ENCODE data around the gene METTL17. TPM values are rescaled to one million over a fixed set of nuclear protein-coding genes. Genes with fewer than 3 reads are reported as not detected.

The METTL17 gene
- total and polyA plus RNA-seq, 2 experiments from 2014 or later: 65.9 to 80.9 TPM

DNA sequence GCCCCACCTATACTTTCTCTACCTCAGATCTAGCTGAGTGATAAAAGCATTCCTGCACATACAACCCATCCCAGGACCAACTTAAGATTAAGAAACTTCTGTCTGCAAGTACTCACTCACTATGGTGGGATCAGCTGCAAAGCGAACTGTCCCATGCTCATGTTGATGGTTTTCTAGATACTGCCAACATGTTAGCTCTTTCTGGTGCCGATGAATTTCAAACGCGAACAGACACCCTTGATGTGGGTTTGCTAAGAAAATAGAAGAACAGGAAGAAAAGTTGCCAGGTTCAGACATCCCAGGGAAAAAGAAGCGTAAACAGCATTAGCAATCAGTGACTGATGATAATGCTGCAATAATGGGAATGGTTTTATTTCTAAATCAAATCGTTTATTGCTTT lies 7.8 kb downstream of the METTL17 start:
- Histone ChIP-seq H3K27ac (peak overlapping the region; percentile 78), H3K9me3 (ENCODE audit: low read depth) (no peaks in the 10 kb centered on the region), H3K4me2 (peak overlapping the region; percentile 48), H3K79me2 (peaks cover 6% of the 10 kb centered on the region), H2AFZ (no peak overlapping the region), H3K27me3 (no peaks in the 10 kb centered on the region), H3K4me1 (ENCODE audit: insufficient read depth) (peaks cover 22% of the 10 kb centered on the region), H3K36me3 (replicated peaks; ENCODE audit: insufficient read depth, low read depth) (peaks cover 14% of the 10 kb centered on the region), H3K9me2 (replicated peaks; ENCODE audit: insufficient read depth) (no peaks in the 10 kb centered on the region), H4K20me1 (ENCODE audit: insufficient read depth, poor library complexity, severe bottlenecking) (no peaks in the 10 kb centered on the region), H3K4me3 (no peak overlapping the region)
- WGBS (ENCODE audit: low lambda C conversion rate, missing lambda C conversion rate): 51% methylated on average over 6 of the region's 6 CpGs
- no peak for DNase-seq (ENCODE audit: low spot score)
- TF ChIP-seq, protein P1, sequence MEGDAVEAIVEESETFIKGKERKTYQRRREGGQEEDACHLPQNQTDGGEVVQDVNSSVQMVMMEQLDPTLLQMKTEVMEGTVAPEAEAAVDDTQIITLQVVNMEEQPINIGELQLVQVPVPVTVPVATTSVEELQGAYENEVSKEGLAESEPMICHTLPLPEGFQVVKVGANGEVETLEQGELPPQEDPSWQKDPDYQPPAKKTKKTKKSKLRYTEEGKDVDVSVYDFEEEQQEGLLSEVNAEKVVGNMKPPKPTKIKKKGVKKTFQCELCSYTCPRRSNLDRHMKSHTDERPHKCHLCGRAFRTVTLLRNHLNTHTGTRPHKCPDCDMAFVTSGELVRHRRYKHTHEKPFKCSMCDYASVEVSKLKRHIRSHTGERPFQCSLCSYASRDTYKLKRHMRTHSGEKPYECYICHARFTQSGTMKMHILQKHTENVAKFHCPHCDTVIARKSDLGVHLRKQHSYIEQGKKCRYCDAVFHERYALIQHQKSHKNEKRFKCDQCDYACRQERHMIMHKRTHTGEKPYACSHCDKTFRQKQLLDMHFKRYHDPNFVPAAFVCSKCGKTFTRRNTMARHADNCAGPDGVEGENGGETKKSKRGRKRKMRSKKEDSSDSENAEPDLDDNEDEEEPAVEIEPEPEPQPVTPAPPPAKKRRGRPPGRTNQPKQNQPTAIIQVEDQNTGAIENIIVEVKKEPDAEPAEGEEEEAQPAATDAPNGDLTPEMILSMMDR (IDR thresholded peaks at IDR 0.05; ENCODE audit: poor library complexity): no peak
- no peak for TF ChIP-seq EZH2phosphoT487 (IDR thresholded peaks at IDR 0.05; ENCODE audit: low read depth, severe bottlenecking, unreplicated experiment)
- no peak for TF ChIP-seq EZH2 (IDR thresholded peaks at IDR 0.05; ENCODE audit: borderline replicate concordance)

DNA sequence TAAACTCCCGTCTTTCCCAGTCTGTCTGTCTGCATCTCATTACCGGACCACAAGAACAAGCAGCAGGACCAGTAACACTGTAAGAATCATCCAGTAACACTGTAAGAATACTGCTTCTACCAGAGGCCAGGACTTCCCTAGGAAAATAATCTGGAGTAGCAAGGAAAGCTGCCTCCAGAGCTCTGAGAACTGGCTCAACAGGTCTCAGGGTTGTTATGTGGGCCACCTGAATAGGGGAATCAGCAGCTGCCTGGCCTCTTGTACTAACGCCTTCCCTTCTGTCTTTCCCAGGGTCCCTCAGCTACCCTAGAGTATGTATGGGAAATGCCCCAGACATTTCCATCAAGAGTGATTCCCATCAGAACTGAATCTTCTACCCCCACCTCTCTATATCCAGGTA lies 8.4 kb downstream of the METTL17 start:
- H3K27ac ChIP-seq: peak overlapping the region; percentile 78
- WGBS (ENCODE audit: low lambda C conversion rate, missing lambda C conversion rate): 33% methylated on average over 3 of the region's 3 CpGs
- H3K9me3 ChIP-seq (ENCODE audit: low read depth): no peaks in the 10 kb centered on the region
- H3K9me2 ChIP-seq (replicated peaks; ENCODE audit: insufficient read depth): no peaks in the 10 kb centered on the region
- H3K4me2 ChIP-seq: peak overlapping the region; percentile 48
- H3K27me3 ChIP-seq: no peaks in the 10 kb centered on the region
- DNase-seq (ENCODE audit: low spot score): no peak
- peaks cover 14% of the 10 kb centered on the region for H3K36me3 ChIP-seq (replicated peaks; ENCODE audit: insufficient read depth, low read depth)
- H3K79me2 ChIP-seq: peaks cover under 1% of the 10 kb centered on the region
- H4K20me1 ChIP-seq (ENCODE audit: insufficient read depth, poor library complexity, severe bottlenecking): no peaks in the 10 kb centered on the region
- H2AFZ ChIP-seq: no peak overlapping the region
- peaks cover 27% of the 10 kb centered on the region for H3K4me1 ChIP-seq (ENCODE audit: insufficient read depth)
- no peak overlapping the region for H3K4me3 ChIP-seq
- TF ChIP-seq, protein P1 (IDR thresholded peaks at IDR 0.05; ENCODE audit: poor library complexity): no peak
- no peak for TF ChIP-seq EZH2 (IDR thresholded peaks at IDR 0.05; ENCODE audit: borderline replicate concordance)
- no peak for TF ChIP-seq EZH2phosphoT487 (IDR thresholded peaks at IDR 0.05; ENCODE audit: low read depth, severe bottlenecking, unreplicated experiment)

DNA sequence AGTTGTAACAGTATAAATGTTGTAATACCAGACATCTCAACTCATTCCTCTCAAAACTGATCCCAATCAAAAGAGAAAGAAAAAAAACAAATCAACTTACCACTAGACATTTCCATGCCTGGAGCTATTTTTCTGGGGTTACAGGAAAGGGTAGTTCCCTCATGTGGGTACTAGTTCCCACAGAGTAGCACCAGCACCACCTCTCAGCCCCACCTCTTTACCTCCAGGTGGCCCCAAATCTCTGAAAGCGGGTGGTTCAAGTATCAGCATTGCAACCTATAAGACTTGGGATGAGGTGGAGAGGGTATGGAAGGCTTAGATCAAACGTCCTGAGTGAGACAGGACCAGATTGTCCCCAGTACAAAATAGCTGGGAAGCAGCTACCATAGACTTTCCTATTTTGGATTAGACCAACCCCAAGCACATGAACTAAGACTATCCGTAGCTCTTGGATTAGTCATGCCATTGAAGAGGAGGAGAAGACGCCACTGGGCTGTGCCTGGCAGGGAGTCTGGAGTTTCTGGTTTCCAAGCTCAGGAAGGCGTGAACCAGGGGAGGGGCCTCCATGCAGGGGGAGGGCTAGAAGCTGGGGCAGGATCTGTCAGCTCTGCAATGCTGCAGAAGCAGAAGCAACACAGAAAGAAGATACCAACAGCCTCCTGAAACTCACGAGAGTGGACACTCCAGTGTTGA lies 9.0 kb downstream of the METTL17 start, which contains the start of gene SLC39A2:
TSS of gene SLC39A2 (plus strand) at position 620 of the 693 bp plus-strand sequence. CDS start 154 bp downstream, outside the sequence.
- DNase-seq (ENCODE audit: low spot score): peak; percentile 67
- H3K4me2 ChIP-seq: peak within 1 kb of the TSS; percentile 48
- H2AFZ ChIP-seq: no peak within 1 kb of the TSS
- H3K27ac ChIP-seq: peak within 1 kb of the TSS; percentile 78
- H3K9me3 ChIP-seq (ENCODE audit: low read depth): no peaks in the 10 kb centered on the region
- peaks cover 31% of the 10 kb centered on the region for H3K4me1 ChIP-seq (ENCODE audit: insufficient read depth)
- H3K79me2 ChIP-seq: no peaks in the 10 kb centered on the region
- TF ChIP-seq EZH2phosphoT487 (IDR thresholded peaks at IDR 0.05; ENCODE audit: low read depth, severe bottlenecking, unreplicated experiment): no peak
- H3K27me3 ChIP-seq: no peaks in the 10 kb centered on the region
- WGBS (ENCODE audit: low lambda C conversion rate, missing lambda C conversion rate): 28% methylated on average over 6 of the region's 6 CpGs
- peaks cover 14% of the 10 kb centered on the region for H3K36me3 ChIP-seq (replicated peaks; ENCODE audit: insufficient read depth, low read depth)
- H4K20me1 ChIP-seq (ENCODE audit: insufficient read depth, poor library complexity, severe bottlenecking): no peaks in the 10 kb centered on the region
- no peak within 1 kb of the TSS for H3K4me3 ChIP-seq
- no peaks in the 10 kb centered on the region for H3K9me2 ChIP-seq (replicated peaks; ENCODE audit: insufficient read depth)

DNA sequence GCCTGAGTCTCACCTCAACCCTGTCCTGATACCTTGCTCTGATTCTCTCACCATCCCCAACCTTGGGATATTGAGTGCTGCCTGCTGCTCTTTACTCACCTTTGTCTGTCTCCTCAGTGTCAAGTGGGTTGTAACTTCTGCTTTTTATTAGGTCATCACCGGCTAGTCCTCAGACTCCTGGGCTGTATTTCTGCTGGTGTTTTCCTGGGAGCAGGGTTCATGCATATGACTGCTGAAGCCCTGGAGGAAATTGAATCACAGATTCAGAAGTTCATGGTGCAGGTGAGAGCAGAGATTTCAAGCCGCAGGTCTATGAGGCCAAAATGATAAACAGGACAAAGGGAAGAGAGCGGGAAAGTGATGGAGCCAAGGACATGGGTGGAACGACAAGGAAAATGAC lies 9.8 kb downstream of the METTL17 start:
- WGBS (ENCODE audit: low lambda C conversion rate, missing lambda C conversion rate): 67% methylated on average over 4 of the region's 4 CpGs
- Histone ChIP-seq H3K4me1 (ENCODE audit: insufficient read depth) (peaks cover 31% of the 10 kb centered on the region), H4K20me1 (ENCODE audit: insufficient read depth, poor library complexity, severe bottlenecking) (no peaks in the 10 kb centered on the region), H3K4me3 (no peak overlapping the region), H3K27ac (peak overlapping the region; percentile 6), H3K36me3 (replicated peaks; ENCODE audit: insufficient read depth, low read depth) (peaks cover 14% of the 10 kb centered on the region), H3K9me2 (replicated peaks; ENCODE audit: insufficient read depth) (no peaks in the 10 kb centered on the region), H3K9me3 (ENCODE audit: low read depth) (no peaks in the 10 kb centered on the region), H3K4me2 (peak overlapping the region; percentile 48), H3K27me3 (no peaks in the 10 kb centered on the region), H2AFZ (no peak overlapping the region), H3K79me2 (no peaks in the 10 kb centered on the region)
- no peak for DNase-seq (ENCODE audit: low spot score)
- no peak for TF ChIP-seq EZH2 (IDR thresholded peaks at IDR 0.05; ENCODE audit: borderline replicate concordance)
- TF ChIP-seq, protein P1 (IDR thresholded peaks at IDR 0.05; ENCODE audit: poor library complexity): no peak
- TF ChIP-seq EZH2phosphoT487 (IDR thresholded peaks at IDR 0.05; ENCODE audit: low read depth, severe bottlenecking, unreplicated experiment): no peak

All from hepatocyte (in vitro differentiated cells).